Measurements from ENCODE around the gene FAM200B.

The FAM200B gene

DNA sequence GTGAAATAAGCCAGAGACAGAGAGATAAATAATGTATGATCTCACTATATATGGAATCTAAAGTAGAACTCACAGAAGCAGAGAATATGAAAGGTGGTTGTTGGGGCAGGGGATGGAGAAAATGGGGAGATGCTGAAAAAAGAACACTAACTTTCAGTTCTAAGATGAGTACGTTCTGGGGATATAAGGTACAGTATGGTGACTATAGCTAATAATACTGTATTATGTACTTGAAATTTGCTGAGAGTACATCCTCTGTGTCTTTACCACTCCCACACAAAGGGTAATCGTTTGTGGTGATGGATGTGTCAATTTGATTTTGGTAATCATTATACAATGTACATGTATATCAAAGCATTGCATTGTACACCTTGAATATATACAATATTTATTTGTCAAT lies 33.0 kb upstream of the FAM200B start:
- no peaks in the 10 kb centered on the region; the same call in 1 of the 2 replicates for H4K20me1 ChIP-seq (ENCODE audit: control insufficient read depth, insufficient read depth, low read depth, low read length)
- H3K4me2 ChIP-seq (ENCODE audit: low read length): no peak overlapping the region
- peaks cover 8% of the 10 kb centered on the region; the same call in 1 of the 2 replicates for H3K36me3 ChIP-seq (ENCODE audit: control insufficient read depth, low read length)
- H3F3A ChIP-seq (ENCODE audit: control insufficient read depth, insufficient read depth): peaks cover 5% of the 10 kb centered on the region; the same call in 1 of the 2 replicates
- no peaks in the 10 kb centered on the region for H3K9me3 ChIP-seq (ENCODE audit: control insufficient read depth, insufficient read depth, low read length)
- no peaks in the 10 kb centered on the region for H3K27me3 ChIP-seq (ENCODE audit: control insufficient read depth, low read length)
- peaks cover 97% of the 10 kb centered on the region for H3K79me2 ChIP-seq (ENCODE audit: control insufficient read depth, low read length)
- no peak overlapping the region for H3K4me3 ChIP-seq (ENCODE audit: low read length)
- peaks cover 45% of the 10 kb centered on the region for H3K4me1 ChIP-seq (ENCODE audit: control insufficient read depth, low read length)
- no peaks in the 10 kb centered on the region for H3K9me2 ChIP-seq (replicated peaks; ENCODE audit: control insufficient read depth, low read length)
- TF ChIP-seq, protein P1, sequence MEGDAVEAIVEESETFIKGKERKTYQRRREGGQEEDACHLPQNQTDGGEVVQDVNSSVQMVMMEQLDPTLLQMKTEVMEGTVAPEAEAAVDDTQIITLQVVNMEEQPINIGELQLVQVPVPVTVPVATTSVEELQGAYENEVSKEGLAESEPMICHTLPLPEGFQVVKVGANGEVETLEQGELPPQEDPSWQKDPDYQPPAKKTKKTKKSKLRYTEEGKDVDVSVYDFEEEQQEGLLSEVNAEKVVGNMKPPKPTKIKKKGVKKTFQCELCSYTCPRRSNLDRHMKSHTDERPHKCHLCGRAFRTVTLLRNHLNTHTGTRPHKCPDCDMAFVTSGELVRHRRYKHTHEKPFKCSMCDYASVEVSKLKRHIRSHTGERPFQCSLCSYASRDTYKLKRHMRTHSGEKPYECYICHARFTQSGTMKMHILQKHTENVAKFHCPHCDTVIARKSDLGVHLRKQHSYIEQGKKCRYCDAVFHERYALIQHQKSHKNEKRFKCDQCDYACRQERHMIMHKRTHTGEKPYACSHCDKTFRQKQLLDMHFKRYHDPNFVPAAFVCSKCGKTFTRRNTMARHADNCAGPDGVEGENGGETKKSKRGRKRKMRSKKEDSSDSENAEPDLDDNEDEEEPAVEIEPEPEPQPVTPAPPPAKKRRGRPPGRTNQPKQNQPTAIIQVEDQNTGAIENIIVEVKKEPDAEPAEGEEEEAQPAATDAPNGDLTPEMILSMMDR (IDR thresholded peaks at IDR 0.05; ENCODE audit: low read depth, low read length, poor library complexity, severe bottlenecking): no peak
- TF ChIP-seq EZH2phosphoT487 (IDR thresholded peaks at IDR 0.05; ENCODE audit: borderline replicate concordance, low read length): no peak
- H3K27ac ChIP-seq (ENCODE audit: low read depth, low read length): no peak overlapping the region

DNA sequence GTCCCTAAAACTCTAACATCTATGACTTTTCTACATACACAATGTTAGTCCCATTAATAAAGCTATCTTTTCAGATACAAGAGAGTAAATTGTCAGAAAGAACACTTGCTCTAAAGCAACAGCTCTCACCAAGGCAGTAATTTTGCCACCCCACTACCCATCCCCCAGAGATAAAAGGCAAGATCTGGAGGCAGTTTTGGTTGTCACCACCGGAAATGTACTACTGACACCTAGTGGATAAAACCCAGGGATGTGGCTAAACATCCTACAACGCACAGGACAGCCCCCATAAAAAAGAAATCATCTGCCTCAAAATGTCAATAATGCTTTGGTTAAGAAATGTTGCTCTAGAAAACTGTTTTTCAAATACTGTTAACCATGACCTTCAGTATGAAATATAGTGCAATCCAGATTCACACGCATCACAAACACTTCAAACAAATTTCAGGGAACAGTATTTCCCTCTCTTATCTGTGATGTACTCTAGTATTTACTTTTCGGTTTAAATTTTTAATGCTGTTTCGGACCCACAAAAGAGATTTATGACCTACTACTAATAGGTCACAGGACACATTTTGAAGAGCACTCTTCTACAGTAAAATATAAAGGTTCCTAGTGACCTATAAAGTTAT lies 31.6 kb upstream of the FAM200B start:
- H4K20me1 ChIP-seq (ENCODE audit: control insufficient read depth, insufficient read depth, low read depth, low read length): peaks cover 5% of the 10 kb centered on the region
- TF ChIP-seq EZH2phosphoT487 (IDR thresholded peaks at IDR 0.05; ENCODE audit: borderline replicate concordance, low read length): no peak
- TF ChIP-seq, protein P1 (IDR thresholded peaks at IDR 0.05; ENCODE audit: low read depth, low read length, poor library complexity, severe bottlenecking): peak; percentile 82
- H3K36me3 ChIP-seq (ENCODE audit: control insufficient read depth, low read length): peaks cover 11% of the 10 kb centered on the region; the same call in 1 of the 2 replicates
- H3K4me3 ChIP-seq (ENCODE audit: low read length): peak overlapping the region; percentile 28; the same call in 1 of the 2 replicates
- H3K27me3 ChIP-seq (ENCODE audit: control insufficient read depth, low read length): no peaks in the 10 kb centered on the region
- H3F3A ChIP-seq (ENCODE audit: control insufficient read depth, insufficient read depth): 0 out of 2 replicates have a peak, but pooled peaks cover 5% of the 10 kb centered on the region
- H3K27ac ChIP-seq (ENCODE audit: low read depth, low read length): no peak overlapping the region
- H3K9me3 ChIP-seq (ENCODE audit: control insufficient read depth, insufficient read depth, low read length): no peaks in the 10 kb centered on the region
- peak overlapping the region; percentile 49 for H3K4me2 ChIP-seq (ENCODE audit: low read length)
- peaks cover 96% of the 10 kb centered on the region for H3K79me2 ChIP-seq (ENCODE audit: control insufficient read depth, low read length)
- peaks cover 51% of the 10 kb centered on the region for H3K4me1 ChIP-seq (ENCODE audit: control insufficient read depth, low read length)
- H3K9me2 ChIP-seq (replicated peaks; ENCODE audit: control insufficient read depth, low read length): no peaks in the 10 kb centered on the region

- Histone ChIP-seq H3F3A (ENCODE audit: control insufficient read depth, insufficient read depth) (peaks cover 9% of the 10 kb centered on the region; the same call in 1 of the 2 replicates), H3K4me3 (ENCODE audit: low read length) (peak overlapping the region; percentile 94), H3K36me3 (ENCODE audit: control insufficient read depth, low read length) (peaks cover 11% of the 10 kb centered on the region; the same call in 1 of the 2 replicates), H4K20me1 (ENCODE audit: control insufficient read depth, insufficient read depth, low read depth, low read length) (peaks cover 5% of the 10 kb centered on the region), H3K27ac (ENCODE audit: low read depth, low read length) (0 out of 2 replicates have a peak overlapping the region, but pooled peaks have one; percentile 3), H3K27me3 (ENCODE audit: control insufficient read depth, low read length) (no peaks in the 10 kb centered on the region), H3K4me2 (ENCODE audit: low read length) (peak overlapping the region; percentile 73), H3K79me2 (ENCODE audit: control insufficient read depth, low read length) (peaks cover 84% of the 10 kb centered on the region), H3K9me2 (replicated peaks; ENCODE audit: control insufficient read depth, low read length) (no peaks in the 10 kb centered on the region), H3K9me3 (ENCODE audit: control insufficient read depth, insufficient read depth, low read length) (no peaks in the 10 kb centered on the region), H3K4me1 (ENCODE audit: control insufficient read depth, low read length) (peaks cover 64% of the 10 kb centered on the region)
- TF ChIP-seq, protein P1 (IDR thresholded peaks at IDR 0.05; ENCODE audit: low read depth, low read length, poor library complexity, severe bottlenecking): no peak
- TF ChIP-seq EZH2phosphoT487 (IDR thresholded peaks at IDR 0.05; ENCODE audit: borderline replicate concordance, low read length): no peak
Measured at GRCh38 chr4:15651676-15652075, 30.0 kb upstream of the FAM200B start.
